GM18517 (cell line): ENCODE results near the gene LEKR1.
"Not testable (repeated sequence)": the region's sequence is repeated elsewhere in the genome, so short reads cannot be mapped to it uniquely, and the experiment has no call there.

Source experiments
- ATAC-seq: cut with Tn5 transposase; IDR thresholded peaks from one replicate; pipeline ENCODE4 v1.9.1; 2021; ENCODE audit warnings: mild to moderate bottlenecking, moderate library complexity; ENCODE audit not compliant: unreplicated experiment

The LEKR1 gene

GRCh38 chr3:156803952-156804741 is 22.0 kb upstream of the LEKR1 start:
- ATAC-seq, result no peak

GRCh38 chr3:156806698-156807097 is 19.5 kb upstream of the LEKR1 start:
- no peak for ATAC-seq

GRCh38 chr3:156808025-156808424 is 18.1 kb upstream of the LEKR1 start:
- ATAC-seq, result no peak

- no peak for ATAC-seq
Measured at GRCh38 chr3:156811089-156811862, 14.9 kb upstream of the LEKR1 start.

GRCh38 chr3:156812521-156813335 is 13.4 kb upstream of the LEKR1 start:
- ATAC-seq, result no peak

GRCh38 chr3:156814295-156814694 is 11.9 kb upstream of the LEKR1 start:
- ATAC-seq, result no peak

- peak; percentile 27 for ATAC-seq
Measured at GRCh38 chr3:156816091-156816793, 9.9 kb upstream of the LEKR1 start.

- peak; percentile 66 for ATAC-seq
Measured at GRCh38 chr3:156816794-156817645, 9.1 kb upstream of the LEKR1 start.

GRCh38 chr3:156817646-156818272 is 8.4 kb upstream of the LEKR1 start:
- no peak for ATAC-seq

GRCh38 chr3:156818273-156818651 is 7.9 kb upstream of the LEKR1 start:
- ATAC-seq, result no peak

GRCh38 chr3:156818890-156819289 is 7.3 kb upstream of the LEKR1 start:
- no peak for ATAC-seq

GRCh38 chr3:156819842-156820691 is 6.1 kb upstream of the LEKR1 start:
- ATAC-seq, result no peak

- ATAC-seq, result no peak
Measured at GRCh38 chr3:156820692-156821080, 5.5 kb upstream of the LEKR1 start.

GRCh38 chr3:156822626-156823260 is 3.4 kb upstream of the LEKR1 start:
- ATAC-seq, result not testable (repeated sequence)

GRCh38 chr3:156825795-156826143 is 384 bp upstream of the LEKR1 start:
- peak; percentile 45 for ATAC-seq

GRCh38 chr3:156826896-156827882 is 1.0 kb downstream of the LEKR1 start:
- ATAC-seq, result no peak

- ATAC-seq, result no peak
Measured at GRCh38 chr3:156831006-156831405, 4.9 kb downstream of the LEKR1 start.
